ENCODE data around the gene IER3IP1.

Gene IER3IP1

DNA sequence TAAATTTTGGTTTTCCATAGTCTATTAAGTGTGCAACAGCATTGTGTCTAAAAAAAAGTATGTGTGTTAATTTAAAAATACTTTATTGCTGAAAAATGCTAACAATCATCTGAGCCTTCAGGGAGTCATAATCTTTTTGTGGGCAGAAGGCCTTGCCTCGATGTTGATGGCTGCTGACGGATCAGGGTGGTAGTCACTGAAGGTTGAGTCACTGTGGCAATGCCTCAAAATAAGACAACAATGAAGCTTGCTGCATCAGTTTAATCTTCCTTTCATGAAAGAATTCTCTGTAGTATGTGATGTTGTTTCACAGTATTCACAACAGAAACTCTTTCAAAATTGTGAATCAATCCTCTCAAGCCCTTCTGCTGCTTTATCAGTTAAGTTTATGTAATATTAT is 57.2 kb downstream of the IER3IP1 start:
- TF ChIP-seq FOXP2 (optimal IDR thresholded peaks at IDR 0.05; ENCODE audit: borderline replicate concordance, extremely low read depth, extremely low read length, insufficient read depth) (no peak), SIN3A (IDR thresholded peaks at IDR 0.05; ENCODE audit: borderline replicate concordance, insufficient read depth, low read length) (no peak), TAF1 (IDR thresholded peaks at IDR 0.05; ENCODE audit: borderline replicate concordance, insufficient read depth, low read length) (no peak), REST (IDR thresholded peaks at IDR 0.05; ENCODE audit: insufficient read depth in 1 of 2, low read depth in 2 of 2, low read length in 2 of 2) (no peak), POLR2AphosphoS5 (IDR thresholded peaks at IDR 0.05; ENCODE audit: low read depth, low read length) (no peak)

DNA sequence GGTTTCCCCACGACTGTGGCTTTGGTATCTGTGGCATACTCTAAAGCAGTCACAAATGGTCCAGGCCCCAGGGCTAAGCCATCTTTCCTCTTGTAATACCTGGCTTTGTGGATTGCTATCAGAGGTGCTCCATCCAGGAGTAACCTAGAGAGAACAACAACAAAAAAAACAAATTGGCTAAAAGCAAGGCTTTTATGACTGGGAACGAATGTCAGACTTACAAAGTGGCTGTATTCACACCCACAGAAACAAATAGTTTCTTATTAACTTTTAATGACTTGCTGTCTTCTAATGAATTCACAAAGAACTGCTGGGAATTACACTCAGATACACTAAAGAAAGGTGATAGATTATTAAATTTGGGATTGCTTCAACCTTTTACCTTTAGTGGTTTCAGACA is 61.0 kb downstream of the IER3IP1 start:
- TF ChIP-seq TAF1 (IDR thresholded peaks at IDR 0.05; ENCODE audit: borderline replicate concordance, insufficient read depth, low read length): no peak
- no peak for TF ChIP-seq REST (IDR thresholded peaks at IDR 0.05; ENCODE audit: insufficient read depth in 1 of 2, low read depth in 2 of 2, low read length in 2 of 2)
- no peak for TF ChIP-seq FOXP2 (optimal IDR thresholded peaks at IDR 0.05; ENCODE audit: borderline replicate concordance, extremely low read depth, extremely low read length, insufficient read depth)
- no peak for TF ChIP-seq SIN3A (IDR thresholded peaks at IDR 0.05; ENCODE audit: borderline replicate concordance, insufficient read depth, low read length)
- no peak for TF ChIP-seq POLR2AphosphoS5 (IDR thresholded peaks at IDR 0.05; ENCODE audit: low read depth, low read length)

DNA sequence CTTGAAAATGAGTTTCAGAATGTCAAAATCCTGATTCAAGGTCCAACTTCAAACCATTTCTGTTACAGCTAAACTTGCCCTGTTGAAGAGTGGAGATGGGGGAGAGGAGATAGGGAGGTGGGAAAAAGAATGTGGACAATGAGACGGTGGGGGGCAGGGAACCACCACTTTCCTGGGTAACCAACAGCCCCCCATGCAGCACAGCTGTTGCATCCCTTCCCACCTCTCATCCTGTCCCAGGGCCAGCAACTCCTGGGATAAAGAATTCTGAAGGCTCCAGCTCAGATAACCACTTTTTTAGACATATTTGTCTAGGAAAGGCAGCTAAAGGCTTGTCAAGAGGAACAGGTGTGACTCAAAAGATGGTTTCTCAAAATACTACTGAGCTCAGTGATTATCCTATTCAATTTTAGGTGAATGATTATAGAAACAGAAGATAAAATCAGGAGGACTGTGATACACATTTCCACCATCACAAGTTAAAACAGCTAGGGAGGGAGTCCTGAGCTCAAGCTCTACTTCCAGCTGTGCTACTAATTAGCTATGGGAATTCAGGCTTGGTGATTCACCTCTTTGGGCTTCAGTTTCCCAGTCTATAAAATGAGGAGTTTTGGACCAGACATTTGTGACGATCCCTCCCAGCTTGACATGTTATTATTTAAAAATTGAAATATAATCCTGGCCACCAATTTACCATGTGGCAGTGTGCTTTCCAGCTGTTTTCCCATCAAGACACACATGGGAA is 62.2 kb downstream of the IER3IP1 start:
- no peak for TF ChIP-seq FOXP2 (optimal IDR thresholded peaks at IDR 0.05; ENCODE audit: borderline replicate concordance, extremely low read depth, extremely low read length, insufficient read depth)
- TF ChIP-seq TAF1 (IDR thresholded peaks at IDR 0.05; ENCODE audit: borderline replicate concordance, insufficient read depth, low read length): no peak
- no peak for TF ChIP-seq SIN3A (IDR thresholded peaks at IDR 0.05; ENCODE audit: borderline replicate concordance, insufficient read depth, low read length)
- no peak for TF ChIP-seq REST (IDR thresholded peaks at IDR 0.05; ENCODE audit: insufficient read depth in 1 of 2, low read depth in 2 of 2, low read length in 2 of 2)
- TF ChIP-seq POLR2AphosphoS5 (IDR thresholded peaks at IDR 0.05; ENCODE audit: low read depth, low read length): no peak

DNA sequence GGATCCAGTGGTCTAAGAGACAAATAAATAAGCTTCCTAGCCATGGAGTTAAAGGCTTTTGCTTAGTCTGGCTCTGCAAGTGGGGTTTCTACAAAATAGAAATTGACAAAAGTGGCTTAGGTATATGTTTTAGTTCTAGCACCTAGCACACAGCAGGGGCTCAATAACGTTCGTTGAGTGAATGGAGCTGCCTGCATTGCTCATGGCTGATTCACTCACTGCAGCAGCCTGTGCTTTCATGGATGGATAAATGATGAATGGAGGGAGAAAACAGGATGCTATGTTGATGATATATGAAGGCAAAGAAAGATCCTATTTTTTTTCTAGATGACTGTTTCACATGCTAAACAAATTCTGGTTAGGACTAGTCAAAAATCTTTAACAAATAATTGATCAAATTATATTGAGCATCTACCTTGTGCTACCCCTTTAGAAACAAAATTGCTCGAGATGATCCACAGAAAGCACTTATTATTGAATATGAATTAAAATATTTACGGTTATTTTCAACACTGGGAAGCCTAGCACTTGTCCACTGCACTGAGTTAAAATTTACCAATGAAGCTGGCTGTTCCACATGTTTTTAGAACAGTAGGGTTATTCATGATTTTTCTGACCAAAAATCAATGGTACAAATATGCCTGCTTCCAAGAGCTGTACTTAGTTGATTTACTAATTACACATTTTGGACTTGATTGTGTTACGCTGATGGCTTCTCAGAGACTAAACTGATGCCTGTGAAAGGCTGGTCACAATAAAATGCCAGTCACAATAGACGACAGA is 65.5 kb downstream of the IER3IP1 start:
- no peak for TF ChIP-seq POLR2AphosphoS5 (IDR thresholded peaks at IDR 0.05; ENCODE audit: low read depth, low read length)
- no peak for TF ChIP-seq SIN3A (IDR thresholded peaks at IDR 0.05; ENCODE audit: borderline replicate concordance, insufficient read depth, low read length)
- TF ChIP-seq FOXP2 (optimal IDR thresholded peaks at IDR 0.05; ENCODE audit: borderline replicate concordance, extremely low read depth, extremely low read length, insufficient read depth): no peak
- no peak for TF ChIP-seq TAF1 (IDR thresholded peaks at IDR 0.05; ENCODE audit: borderline replicate concordance, insufficient read depth, low read length)
- TF ChIP-seq REST (IDR thresholded peaks at IDR 0.05; ENCODE audit: insufficient read depth in 1 of 2, low read depth in 2 of 2, low read length in 2 of 2): no peak

Measured in PFSK-1 (cell line).